HG03025 (cell line): Measurements from ENCODE around the gene ZNRF1.

Experiments
- ATAC-seq: cut with Tn5 transposase; IDR thresholded peaks from one replicate; pipeline ENCODE4 v1.9.1; 2021; ENCODE audit warnings: mild to moderate bottlenecking, moderate library complexity; ENCODE audit not compliant: unreplicated experiment, low FRiP score

ZNRF1 gene

GRCh38 chr16:75130150-75130771 lies 131.4 kb downstream of the ZNRF1 start:
- ATAC-seq = no peak

GRCh38 chr16:75131081-75131480 lies 132.3 kb downstream of the ZNRF1 start:
- no peak for ATAC-seq

GRCh38 chr16:75138233-75138632 lies 139.4 kb downstream of the ZNRF1 start:
- ATAC-seq = no peak

GRCh38 chr16:75138636-75139035 lies 139.8 kb downstream of the ZNRF1 start:
- no peak for ATAC-seq

- ATAC-seq = no peak
Observed at GRCh38 chr16:75139498-75139897, 140.7 kb downstream of the ZNRF1 start.

GRCh38 chr16:75143941-75144340 lies 145.1 kb downstream of the ZNRF1 start:
- ATAC-seq = no peak

GRCh38 chr16:75147968-75148310 lies 149.1 kb downstream of the ZNRF1 start:
- ATAC-seq = no peak

GRCh38 chr16:75148311-75149195 lies 149.7 kb downstream of the ZNRF1 start, which contains the start of gene ZFP1:
TSS of gene ZFP1 (plus strand) at chr16:75148524. CDS start at chr16:75152952, 4,428 bp downstream.
- ATAC-seq = peak; percentile 80

- no peak for ATAC-seq
Observed at GRCh38 chr16:75151798-75152197, 153.0 kb downstream of the ZNRF1 start.

GRCh38 chr16:75152635-75153034 lies 153.8 kb downstream of the ZNRF1 start:
- ATAC-seq = no peak

GRCh38 chr16:75160386-75160785 lies 161.6 kb downstream of the ZNRF1 start:
- ATAC-seq = no peak
